CD4-positive, CD25-positive, alpha-beta regulatory T cell (primary cell): ENCODE data around the gene LRP3. TPM values are rescaled to one million over a fixed set of nuclear protein-coding genes. Genes with fewer than 3 reads are reported as not detected.

Experiments
- ATAC-seq, 2 donors: fragments of 150-1000 bp; cut with Tn5 transposase; one replicate each; pipeline ENCODE4 v1.10.0; 2021; ENCODE audit warnings: low read depth in 2 of 2, moderate number of reproducible peaks in 2 of 2, moderate library complexity in 1 of 2
- DNase-seq, 3 donors: peaks; one replicate each; pipeline versions ENCODE4 v3.0.0 to v3.0.0-alpha.2; 2012 to 2022; ENCODE audit warnings: mixed read lengths in 1 of 3
- H3K27ac ChIP-seq: one replicate; pipeline ENCODE4 v1.7.0; 2013; ENCODE audit warnings: mild to moderate bottlenecking, low read length; ENCODE audit not compliant: insufficient read depth, poor library complexity, severe bottlenecking
- H3K27me3 ChIP-seq: one replicate; pipeline ENCODE4 v1.7.0; 2013; ENCODE audit warnings: low read length; ENCODE audit not compliant: control insufficient read depth, insufficient read depth
- H3K36me3 ChIP-seq: one replicate; pipeline ENCODE4 v1.7.0; 2013; ENCODE audit warnings: mild to moderate bottlenecking, low read length, moderate library complexity; ENCODE audit not compliant: control insufficient read depth, insufficient read depth
- H3K4me1 ChIP-seq: 2 replicates; pipeline ENCODE4 v1.7.0; 2013; ENCODE audit warnings: mild to moderate bottlenecking, low read length; ENCODE audit not compliant: insufficient read depth, control insufficient read depth, poor library complexity, severe bottlenecking
- H3K4me3 ChIP-seq: one replicate; pipeline ENCODE4 v1.7.0; 2013; ENCODE audit warnings: low read depth, mild to moderate bottlenecking, low read length, moderate library complexity
- H3K9me3 ChIP-seq, 2 experiments: 1 replicate in 1 of 2; 2 replicates in 1 of 2; pipeline ENCODE4 v1.7.0; 2013; ENCODE audit warnings: low read length in 2 of 2, mild to moderate bottlenecking in 1 of 2, moderate library complexity in 1 of 2; ENCODE audit not compliant: control insufficient read depth in 2 of 2
- H3K27ac Mint-ChIP-seq, 3 donors: one replicate each; pipeline ENCODE4 v1.8.0; 2020 to 2022; ENCODE audit warnings: mild to moderate bottlenecking in 3 of 3, mixed read lengths in 3 of 3, moderate library complexity in 2 of 3
- H3K27me3 Mint-ChIP-seq: one replicate; pipeline ENCODE4 v1.8.0; 2022; ENCODE audit warnings: mild to moderate bottlenecking, mixed read lengths
- H3K36me3 Mint-ChIP-seq: one replicate; pipeline ENCODE4 v1.8.0; 2020; ENCODE audit warnings: mixed read lengths
- H3K4me1 Mint-ChIP-seq, 4 donors: one replicate each; pipeline ENCODE4 v1.8.0; 2020 to 2022; ENCODE audit warnings: mixed read lengths in 4 of 4, mild to moderate bottlenecking in 1 of 4
- H3K4me3 Mint-ChIP-seq, 4 donors: one replicate each; pipeline ENCODE4 v1.8.0; 2020 to 2022; ENCODE audit warnings: mild to moderate bottlenecking in 4 of 4, mixed read lengths in 4 of 4, moderate library complexity in 3 of 4
- H3K9me3 Mint-ChIP-seq, 7 donors: one replicate each; pipeline ENCODE4 v1.8.0; 2020 to 2022; ENCODE audit warnings: mixed read lengths in 7 of 7, mild to moderate bottlenecking in 3 of 7, moderate library complexity in 2 of 7
- polyA plus RNA-seq, 4 donors: library from polyadenylated mRNA; unstranded; fragments of 300-500 nt; fragmentation: Illumina TruSeq; gene quantifications; one replicate each; pipeline ENCODE4 v1.2.3, GENCODE V29; 2021
- total RNA-seq: library from RNA; stranded (reverse); gene quantifications from one replicate; pipeline ENCODE4 v1.2.3, GENCODE V29; 2022

Gene LRP3
- total and polyA plus RNA-seq, 5 donors from 2014 or later = not detected

- Histone ChIP-seq H3K36me3 (no peaks in the 10 kb centered on the region), H3K27me3 (no peaks in the 10 kb centered on the region), H3K4me3 (no peak overlapping the region), H3K4me1 (peaks cover under 1% of the 10 kb centered on the region), H3K27ac (no peak overlapping the region), H3K9me3 (peaks cover 0 to 7% of the 10 kb centered on the region in 2 experiments)
- Mint-ChIP-seq H3K4me3 (no peak overlapping the region), H3K9me3 (peaks cover 0 to 3% (median 0%) of the 10 kb centered on the region in 7 donors), H3K27ac (no peak overlapping the region), H3K27me3 (no peaks in the 10 kb centered on the region), H3K36me3 (no peaks in the 10 kb centered on the region), H3K4me1 (peaks cover 0 to 3% (median 1%) of the 10 kb centered on the region in 4 donors)
- ATAC-seq (no peak), DNase-seq (no peak)
Measured at GRCh38 chr19:33246709-33247440, 52.7 kb downstream of the LRP3 start.

- DNase-seq (no peak), ATAC-seq (no peak)
- Histone ChIP-seq H3K4me1 (no peaks in the 10 kb centered on the region), H3K9me3 (peaks cover 0 to 7% of the 10 kb centered on the region in 2 experiments), H3K27me3 (no peaks in the 10 kb centered on the region), H3K36me3 (no peaks in the 10 kb centered on the region), H3K4me3 (no peak overlapping the region), H3K27ac (no peak overlapping the region)
- Mint-ChIP-seq H3K4me3 (no peak overlapping the region), H3K9me3 (peaks cover 0 to 3% (median 0%) of the 10 kb centered on the region in 7 donors), H3K36me3 (no peaks in the 10 kb centered on the region), H3K27ac (no peak overlapping the region), H3K4me1 (peaks cover 0 to 3% (median 1%) of the 10 kb centered on the region in 4 donors), H3K27me3 (no peaks in the 10 kb centered on the region)
Measured at GRCh38 chr19:33247441-33247819, 53.3 kb downstream of the LRP3 start.

- H3K27me3 Mint-ChIP-seq = no peaks in the 10 kb centered on the region
- Histone ChIP-seq H3K4me3 (no peak overlapping the region), H3K4me1 (no peaks in the 10 kb centered on the region), H3K27me3 (no peaks in the 10 kb centered on the region), H3K9me3 (peaks cover 0 to 7% of the 10 kb centered on the region in 2 experiments), H3K36me3 (no peaks in the 10 kb centered on the region), H3K27ac (no peak overlapping the region)
- peaks cover 0 to 3% (median 0%) of the 10 kb centered on the region in 7 donors for H3K9me3 Mint-ChIP-seq
- no peak overlapping the region for H3K27ac Mint-ChIP-seq
- H3K36me3 Mint-ChIP-seq = no peaks in the 10 kb centered on the region
- H3K4me3 Mint-ChIP-seq = no peak overlapping the region
- H3K4me1 Mint-ChIP-seq = peaks cover 0 to 3% (median 1%) of the 10 kb centered on the region in 4 donors
- DNase-seq (no peak), ATAC-seq (no peak)
Measured at GRCh38 chr19:33248104-33248503, 54.0 kb downstream of the LRP3 start.

GRCh38 chr19:33248553-33248953, 54.4 kb downstream of the LRP3 start:
- Histone ChIP-seq H3K4me1 (no peaks in the 10 kb centered on the region), H3K4me3 (no peak overlapping the region), H3K27me3 (no peaks in the 10 kb centered on the region), H3K27ac (no peak overlapping the region), H3K36me3 (no peaks in the 10 kb centered on the region), H3K9me3 (peaks cover 0 to 7% of the 10 kb centered on the region in 2 experiments)
- H3K9me3 Mint-ChIP-seq = peaks cover 0 to 3% (median 0%) of the 10 kb centered on the region in 7 donors
- H3K4me3 Mint-ChIP-seq = no peak overlapping the region
- ATAC-seq = no peak
- DNase-seq = no peak
- peaks cover 0 to 3% (median 1%) of the 10 kb centered on the region in 4 donors for H3K4me1 Mint-ChIP-seq
- no peak overlapping the region for H3K27ac Mint-ChIP-seq
- H3K36me3 Mint-ChIP-seq = no peaks in the 10 kb centered on the region
- H3K27me3 Mint-ChIP-seq = no peaks in the 10 kb centered on the region

GRCh38 chr19:33248954-33249613, 55.0 kb downstream of the LRP3 start:
- H3K36me3 Mint-ChIP-seq = no peaks in the 10 kb centered on the region
- no peak overlapping the region for H3K4me3 Mint-ChIP-seq
- H3K9me3 Mint-ChIP-seq = peaks cover 0 to 3% (median 0%) of the 10 kb centered on the region in 7 donors
- DNase-seq (no peak), ATAC-seq (no peak)
- H3K9me3 ChIP-seq = peaks cover 0 to 7% of the 10 kb centered on the region in 2 experiments
- no peaks in the 10 kb centered on the region for H3K27me3 Mint-ChIP-seq
- no peaks in the 10 kb centered on the region for H3K27me3 ChIP-seq
- no peak overlapping the region for H3K27ac Mint-ChIP-seq
- H3K4me1 ChIP-seq = no peaks in the 10 kb centered on the region
- no peak overlapping the region for H3K27ac ChIP-seq
- H3K4me1 Mint-ChIP-seq = peaks cover 0 to 3% (median 0%) of the 10 kb centered on the region in 4 donors
- no peak overlapping the region for H3K4me3 ChIP-seq
- H3K36me3 ChIP-seq = no peaks in the 10 kb centered on the region

GRCh38 chr19:33249740-33250366, 55.7 kb downstream of the LRP3 start:
- Mint-ChIP-seq H3K4me3 (no peak overlapping the region), H3K4me1 (no peaks in the 10 kb centered on the region), H3K36me3 (no peaks in the 10 kb centered on the region), H3K27ac (no peak overlapping the region), H3K27me3 (no peaks in the 10 kb centered on the region), H3K9me3 (peaks cover 0 to 2% (median 0%) of the 10 kb centered on the region in 7 donors)
- H3K36me3 ChIP-seq = no peaks in the 10 kb centered on the region
- ATAC-seq = no peak
- no peak overlapping the region for H3K4me3 ChIP-seq
- no peaks in the 10 kb centered on the region for H3K4me1 ChIP-seq
- no peak overlapping the region for H3K27ac ChIP-seq
- DNase-seq = no peak
- no peaks in the 10 kb centered on the region for H3K27me3 ChIP-seq
- peaks cover 0 to 7% of the 10 kb centered on the region in 2 experiments for H3K9me3 ChIP-seq

GRCh38 chr19:33250500-33250899, 56.4 kb downstream of the LRP3 start:
- Mint-ChIP-seq H3K9me3 (peaks cover 0 to 2% (median 0%) of the 10 kb centered on the region in 7 donors), H3K4me1 (no peaks in the 10 kb centered on the region), H3K36me3 (no peaks in the 10 kb centered on the region), H3K27me3 (peaks cover under 1% of the 10 kb centered on the region), H3K4me3 (no peak overlapping the region), H3K27ac (no peak overlapping the region)
- Histone ChIP-seq H3K4me1 (no peaks in the 10 kb centered on the region), H3K27ac (no peak overlapping the region), H3K4me3 (no peak overlapping the region), H3K9me3 (peaks cover 0 to 7% of the 10 kb centered on the region in 2 experiments), H3K27me3 (no peaks in the 10 kb centered on the region), H3K36me3 (no peaks in the 10 kb centered on the region)
- no peak for ATAC-seq
- no peak for DNase-seq
